IMR-90 (cell line): ENCODE results near the gene SDK1.

Experiments
- BHLHE40 ChIP-seq: fragments of 150-350 bp; IDR thresholded peaks from 2 replicates; pipeline ENCODE4 v1.6.1; 2016; ENCODE audit warnings: mild to moderate bottlenecking, low read depth, low read length
- CTCF ChIP-seq: conservative IDR thresholded peaks from 2 replicates; pipeline ENCODE4 v1.5.1; 2012; ENCODE audit warnings: mild to moderate bottlenecking, low read depth, low read length, improper control_type of control experiment
- POLR2A ChIP-seq: IDR thresholded peaks from 2 replicates; pipeline ENCODE4 v1.6.1; 2012; ENCODE audit warnings: mild to moderate bottlenecking, low read depth, low read length
- RFX5 ChIP-seq: IDR thresholded peaks from 2 replicates; pipeline ENCODE4 v1.8.0; 2012; ENCODE audit warnings: low read depth, mild to moderate bottlenecking, low read length, moderate library complexity

- no peak for TF ChIP-seq BHLHE40
- no peak for TF ChIP-seq POLR2A
- no peak for TF ChIP-seq CTCF
- TF ChIP-seq RFX5, result no peak
These were observed 654.0 kb downstream of the SDK1 start for GRCh38 chr7:3955026-3955425.
